SJSA1 (cell line): ENCODE results near the gene PASD1. TPM values are rescaled to one million over a fixed set of nuclear protein-coding genes. Genes with fewer than 3 reads are reported as not detected.
"Not testable (repeated sequence)": the region's sequence is repeated elsewhere in the genome, so short reads cannot be mapped to it uniquely, and the experiment has no call there.

Experiments
- DNase-seq, 2 experiments: peaks; one replicate each; pipeline ENCODE4 v3.0.0-alpha.2; 2015 to 2020; ENCODE audit warnings: low spot score in 2 of 2, low read depth in 1 of 2
- H3K27ac ChIP-seq: fragments of 250-450 bp; sonication (Bioruptor Pico); 2 replicates; pipeline ENCODE4 v1.5.1; 2020; ENCODE audit warnings: mild to moderate bottlenecking, moderate library complexity
- H3K27me3 ChIP-seq: fragments of 250-450 bp; sonication (Bioruptor Pico); replicated peaks from 2 replicates; pipeline ENCODE4 v1.5.1; 2020; ENCODE audit warnings: mild to moderate bottlenecking, moderate library complexity
- H3K36me3 ChIP-seq: fragments of 250-450 bp; sonication (Bioruptor Pico); 2 replicates; pipeline ENCODE4 v1.5.1; 2020; ENCODE audit warnings: mild to moderate bottlenecking
- H3K4me1 ChIP-seq: fragments of 250-450 bp; sonication (Bioruptor Pico); replicated peaks from 2 replicates; pipeline ENCODE4 v1.6.1; 2021; ENCODE audit warnings: mild to moderate bottlenecking
- H3K4me3 ChIP-seq: fragments of 250-450 bp; sonication (Bioruptor Pico); 2 replicates; pipeline ENCODE4 v1.5.1; 2020; ENCODE audit warnings: mild to moderate bottlenecking
- H3K9me3 ChIP-seq: fragments of 250-450 bp; sonication (Bioruptor Pico); replicated peaks from 2 replicates; pipeline ENCODE4 v1.5.1; 2020; ENCODE audit warnings: mild to moderate bottlenecking
- total RNA-seq: library from RNA; depleted of rRNA; stranded (reverse); fragments of >200 nt; shearing (Covaris generic); gene quantifications from 2 replicates; pipeline ENCODE4 v1.2.3, GENCODE V29; 2014; rRNA removed

Gene PASD1
- not detected in 2 replicates for total RNA-seq

- Histone ChIP-seq H3K4me1 (no peaks in the 10 kb centered on the region), H3K27me3 (no peaks in the 10 kb centered on the region), H3K9me3 (no peaks in the 10 kb centered on the region), H3K36me3 (no peaks in the 10 kb centered on the region), H3K27ac (no peak within 1 kb of the TSS), H3K4me3 (no peak within 1 kb of the TSS)
- no peak for DNase-seq
Measured at GRCh38 chrX:151563449-151563848, at the start of gene PASD1. PASD1 (plus strand) TSS chrX:151563675; CDS start chrX:151601554, 37,879 bp downstream.

- no peaks in the 10 kb centered on the region for H3K4me1 ChIP-seq
Measured at GRCh38 chrX:151515237-151515636, 48.2 kb upstream of the PASD1 start.

DNA sequence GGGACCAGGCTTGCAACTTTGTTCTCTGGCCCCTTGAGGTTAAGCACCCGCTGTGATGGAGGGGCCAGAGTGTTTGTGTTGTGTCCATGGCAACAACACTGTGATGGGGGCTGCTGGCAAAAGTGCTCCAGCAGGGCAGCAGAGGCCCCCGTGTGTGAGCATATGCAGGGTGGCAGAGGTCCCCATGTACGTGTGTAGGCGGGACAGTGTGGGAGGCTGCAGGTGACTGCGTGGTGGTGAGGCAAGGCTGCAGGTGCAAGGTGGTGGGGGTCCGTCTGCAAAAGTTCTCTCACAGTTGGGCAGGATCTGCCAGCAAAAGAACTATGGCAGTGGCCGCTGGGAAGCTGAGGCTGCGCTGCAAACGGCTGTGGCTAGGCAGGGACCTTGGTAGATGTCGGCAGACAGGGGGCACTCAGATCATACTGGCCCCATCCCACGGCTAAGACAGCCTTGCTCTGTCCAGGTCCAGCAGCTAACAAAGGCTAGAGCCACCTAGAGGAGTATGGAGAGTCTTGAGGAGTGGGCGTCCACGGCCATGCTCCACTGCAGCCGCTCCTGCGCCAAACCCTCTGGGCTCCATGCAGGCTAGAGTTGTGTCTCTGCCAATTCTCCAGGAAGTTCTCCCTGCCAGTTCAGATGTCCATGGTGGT lies 46.8 kb upstream of the PASD1 start:
- no peaks in the 10 kb centered on the region for H3K4me1 ChIP-seq
- H3K36me3 ChIP-seq, result no peaks in the 10 kb centered on the region
- H3K27me3 ChIP-seq, result no peaks in the 10 kb centered on the region
- no peak for DNase-seq
- H3K27ac ChIP-seq, result no peak overlapping the region
- H3K4me3 ChIP-seq, result no peak overlapping the region
- no peaks in the 10 kb centered on the region for H3K9me3 ChIP-seq

More at GRCh38 chrX:151515237-151515636, 48.2 kb upstream of the PASD1 start:
- Histone ChIP-seq H3K36me3 (no peaks in the 10 kb centered on the region), H3K27me3 (no peaks in the 10 kb centered on the region), H3K9me3 (no peaks in the 10 kb centered on the region), H3K4me3 (no peak overlapping the region), H3K27ac (no peak overlapping the region)
- no peak for DNase-seq

DNA sequence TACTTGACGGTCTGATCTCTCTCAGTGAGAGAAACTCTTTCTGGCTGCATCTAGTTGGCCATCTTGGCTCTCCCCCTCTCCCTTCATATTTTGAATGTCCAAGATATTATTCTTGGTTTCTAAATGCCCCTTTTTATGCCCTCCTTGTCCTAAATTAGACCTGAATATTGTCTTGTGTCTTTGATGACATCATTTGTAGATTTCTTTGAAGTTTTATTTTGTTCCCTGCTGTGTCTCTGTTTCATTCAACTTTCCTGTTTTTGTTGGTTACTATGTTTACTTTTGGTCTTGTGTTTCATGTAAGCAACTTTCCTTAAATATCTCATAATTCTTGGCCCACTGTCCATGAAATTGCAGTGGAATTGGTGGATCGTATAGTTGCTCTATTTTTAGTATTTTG lies 46.1 kb upstream of the PASD1 start:
- no peaks in the 10 kb centered on the region for H3K36me3 ChIP-seq
- H3K9me3 ChIP-seq, result no peaks in the 10 kb centered on the region
- no peak overlapping the region for H3K4me3 ChIP-seq
- H3K4me1 ChIP-seq, result no peaks in the 10 kb centered on the region
- no peak for DNase-seq
- H3K27ac ChIP-seq, result no peak overlapping the region
- no peaks in the 10 kb centered on the region for H3K27me3 ChIP-seq

- Histone ChIP-seq H3K36me3 (no peaks in the 10 kb centered on the region), H3K27ac (no peak overlapping the region), H3K4me1 (no peaks in the 10 kb centered on the region), H3K4me3 (no peak overlapping the region), H3K27me3 (no peaks in the 10 kb centered on the region), H3K9me3 (no peaks in the 10 kb centered on the region)
- DNase-seq, result no peak
Measured at GRCh38 chrX:151523351-151523750, 40.1 kb upstream of the PASD1 start.

GRCh38 chrX:151536571-151536970 lies 26.9 kb upstream of the PASD1 start:
- Histone ChIP-seq H3K27me3 (no peaks in the 10 kb centered on the region), H3K36me3 (no peaks in the 10 kb centered on the region), H3K27ac (no peak overlapping the region), H3K4me1 (no peaks in the 10 kb centered on the region), H3K4me3 (no peak overlapping the region), H3K9me3 (no peaks in the 10 kb centered on the region)
- no peak for DNase-seq

DNA sequence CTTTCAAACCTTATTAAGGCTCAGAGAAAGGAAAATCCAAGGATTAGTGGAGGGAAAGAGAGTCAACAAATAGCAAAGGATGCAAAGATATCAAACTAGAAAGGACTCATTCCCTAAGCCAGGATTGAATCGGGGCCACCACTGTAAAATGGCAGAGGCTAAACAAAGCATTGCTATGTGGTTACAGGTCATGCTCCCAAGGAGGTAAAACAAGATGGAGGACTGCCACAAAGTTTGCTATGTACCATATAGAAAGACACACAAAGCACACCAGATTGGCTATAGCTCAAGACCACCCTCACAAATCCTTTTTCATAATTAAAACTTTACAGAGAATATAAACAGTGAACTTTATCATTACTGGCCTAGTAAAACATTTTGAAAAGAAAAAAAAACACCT lies 25.9 kb upstream of the PASD1 start:
- no peaks in the 10 kb centered on the region for H3K36me3 ChIP-seq
- no peak for DNase-seq
- H3K9me3 ChIP-seq, result no peaks in the 10 kb centered on the region
- no peak overlapping the region for H3K27ac ChIP-seq
- no peak overlapping the region for H3K4me3 ChIP-seq
- H3K27me3 ChIP-seq, result no peaks in the 10 kb centered on the region
- no peaks in the 10 kb centered on the region for H3K4me1 ChIP-seq

DNA sequence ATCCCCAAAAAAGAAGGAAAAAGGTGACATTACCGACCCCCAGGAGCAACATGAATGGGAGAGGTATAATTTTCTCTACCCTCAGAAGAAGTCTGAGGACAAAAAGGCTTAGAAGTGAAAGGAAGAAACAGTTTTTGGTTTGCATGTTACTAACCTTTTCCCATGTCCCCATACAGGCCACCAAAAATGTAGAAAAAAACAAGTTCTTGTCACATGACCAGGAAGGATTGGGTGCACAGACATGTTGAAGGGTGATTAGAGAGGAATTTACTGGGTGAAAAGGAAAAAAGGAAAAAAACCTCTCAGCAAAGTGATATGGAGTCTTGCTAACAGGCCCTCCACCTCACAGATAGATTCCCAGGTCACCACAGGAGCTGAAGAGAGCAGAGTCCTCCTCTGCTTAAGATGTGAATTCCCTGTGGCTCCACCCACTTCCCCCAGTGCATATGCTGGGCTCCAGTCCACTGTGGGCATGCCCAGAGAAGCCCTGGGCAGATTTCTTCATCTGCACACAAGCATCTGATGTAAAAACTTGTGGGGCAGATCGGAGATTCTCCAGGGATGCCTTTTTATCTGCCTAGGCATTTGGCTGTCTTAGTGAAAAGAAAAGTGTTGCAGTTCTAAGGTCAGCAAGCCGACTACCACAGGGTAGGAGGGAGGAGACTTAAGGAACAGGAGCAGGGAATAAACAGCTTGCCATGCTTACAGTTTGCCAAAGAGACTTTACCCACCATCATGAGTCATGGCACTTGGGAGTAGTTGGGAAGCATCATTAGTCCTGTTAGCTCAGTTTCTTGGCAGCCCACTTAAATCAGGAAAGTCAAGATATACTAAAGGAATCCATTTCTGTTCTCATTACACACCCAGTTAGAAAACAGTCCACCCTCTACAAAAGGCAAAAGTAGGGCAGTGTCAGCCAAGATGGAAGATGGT lies 25.0 kb upstream of the PASD1 start:
- DNase-seq, result no peak
- Histone ChIP-seq H3K27me3 (no peaks in the 10 kb centered on the region), H3K4me3 (no peak overlapping the region), H3K27ac (no peak overlapping the region), H3K36me3 (no peaks in the 10 kb centered on the region), H3K9me3 (no peaks in the 10 kb centered on the region), H3K4me1 (no peaks in the 10 kb centered on the region)

GRCh38 chrX:151543706-151544105 lies 19.8 kb upstream of the PASD1 start:
- DNase-seq, result no peak
- H3K27me3 ChIP-seq, result no peaks in the 10 kb centered on the region
- no peaks in the 10 kb centered on the region for H3K4me1 ChIP-seq
- no peaks in the 10 kb centered on the region for H3K9me3 ChIP-seq
- H3K36me3 ChIP-seq, result no peaks in the 10 kb centered on the region
- H3K27ac ChIP-seq, result no peak overlapping the region
- H3K4me3 ChIP-seq, result no peak overlapping the region

- H3K4me3 ChIP-seq, H3K27ac ChIP-seq, H3K27me3 ChIP-seq, H3K9me3 ChIP-seq, H3K4me1 ChIP-seq, H3K36me3 ChIP-seq, DNase-seq: not testable (repeated sequence)
Measured at GRCh38 chrX:151546226-151546625, 17.2 kb upstream of the PASD1 start.

DNA sequence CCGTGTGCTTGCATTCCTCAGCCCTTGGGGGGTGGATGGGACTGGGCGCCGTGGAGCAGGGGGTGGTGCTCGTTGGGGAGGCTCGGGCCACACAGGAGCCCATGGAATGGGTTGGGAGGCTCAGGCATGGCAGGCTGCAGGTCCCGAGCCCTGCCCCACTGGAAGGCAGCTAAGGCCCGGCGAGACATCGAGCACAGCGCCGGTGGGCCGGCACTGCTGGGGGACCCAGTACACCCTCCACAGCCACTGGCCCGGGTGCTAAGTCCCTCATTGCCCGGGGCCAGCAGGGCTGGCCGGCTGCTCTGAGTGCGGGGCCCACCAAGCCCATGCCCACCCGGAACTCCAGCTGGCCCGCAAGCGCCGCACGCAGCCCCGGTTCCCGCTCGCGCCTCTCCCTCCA lies 12.3 kb upstream of the PASD1 start:
- not testable (repeated sequence) for H3K27me3 ChIP-seq, H3K27ac ChIP-seq, H3K36me3 ChIP-seq, H3K9me3 ChIP-seq, H3K4me1 ChIP-seq, H3K4me3 ChIP-seq, DNase-seq

DNA sequence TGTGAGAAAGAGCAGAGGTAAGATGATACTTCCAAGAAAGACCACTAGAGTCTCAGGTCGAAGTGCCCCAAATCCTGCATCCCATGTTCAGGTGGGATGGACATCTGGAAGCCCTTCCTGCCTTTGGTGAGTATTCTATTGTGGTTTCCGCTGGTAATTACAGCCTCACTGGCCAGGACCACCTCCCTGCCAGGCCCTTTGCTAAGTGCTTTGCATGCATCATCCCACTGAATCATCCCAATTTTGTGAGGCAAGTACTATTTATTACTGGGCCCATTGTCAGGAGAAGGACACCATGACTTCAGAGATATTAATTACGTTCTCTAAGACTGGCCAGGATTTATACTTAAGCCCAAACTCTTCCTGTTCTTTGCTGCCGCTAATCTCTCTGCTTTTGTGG lies 10.7 kb upstream of the PASD1 start:
- no peaks in the 10 kb centered on the region for H3K4me1 ChIP-seq
- no peaks in the 10 kb centered on the region for H3K27me3 ChIP-seq
- no peaks in the 10 kb centered on the region for H3K36me3 ChIP-seq
- no peaks in the 10 kb centered on the region for H3K9me3 ChIP-seq
- H3K4me3 ChIP-seq, result no peak overlapping the region
- no peak overlapping the region for H3K27ac ChIP-seq
- DNase-seq, result no peak

DNA sequence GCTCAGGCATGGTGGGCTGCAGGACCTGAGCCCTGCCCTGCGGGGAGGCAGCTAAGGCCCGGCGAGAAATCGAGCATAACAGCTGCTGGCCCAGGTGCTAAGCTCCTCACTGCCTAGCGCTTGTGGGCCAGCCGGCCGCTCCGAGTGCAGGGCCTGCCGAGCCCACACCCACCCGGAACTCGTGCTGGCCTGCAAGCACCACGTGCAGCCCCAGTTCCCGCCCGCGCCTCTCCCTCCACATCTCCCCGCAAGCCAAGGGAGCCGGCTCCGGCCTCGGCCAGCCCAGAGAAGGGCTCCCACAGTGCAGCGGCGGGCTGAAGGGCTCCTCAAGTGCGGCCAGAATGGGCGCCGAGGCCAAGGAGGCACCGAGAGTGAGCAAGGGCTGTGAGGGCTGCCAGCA lies 8.2 kb upstream of the PASD1 start:
- not testable (repeated sequence) for H3K4me1 ChIP-seq, H3K27ac ChIP-seq, H3K9me3 ChIP-seq, H3K36me3 ChIP-seq, H3K4me3 ChIP-seq, DNase-seq, H3K27me3 ChIP-seq

DNA sequence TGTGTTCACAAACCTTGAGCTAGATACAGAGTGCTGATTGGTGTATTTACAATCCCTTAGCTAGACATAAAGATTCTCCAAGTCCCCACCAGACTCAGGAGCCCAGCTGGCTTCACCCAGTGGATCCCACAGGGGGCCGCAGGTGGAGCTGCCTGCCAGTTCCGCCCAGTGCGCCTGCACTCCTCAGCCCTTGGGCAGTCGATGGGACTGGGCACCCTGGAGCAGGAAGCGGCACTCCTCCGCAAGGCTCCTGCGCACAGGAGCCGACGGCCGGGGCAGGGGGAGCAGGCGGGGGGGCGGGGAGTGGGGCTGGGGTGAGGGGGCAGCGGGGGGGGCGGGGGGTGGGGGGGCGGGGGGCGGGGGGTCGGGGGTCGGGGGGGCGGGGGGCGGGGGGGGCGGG lies 990 bp upstream of the PASD1 start:
- not testable (repeated sequence) for H3K27me3 ChIP-seq, H3K4me3 ChIP-seq, H3K9me3 ChIP-seq

More for the DNA sequence above, 990 bp upstream of the PASD1 start:
- H3K4me1 ChIP-seq, DNase-seq, H3K36me3 ChIP-seq, H3K27ac ChIP-seq: not testable (repeated sequence)
